SIG-M5 (cell line): ENCODE data around the gene UQCC2.

Experiments used
- DNase-seq: peaks from one replicate; lab custom pipeline; 2025; lab: John Stamatoyannopoulos, UW

Gene UQCC2

GRCh38 chr6:33654831-33655554 lies 56.5 kb downstream of the UQCC2 start:
- no peak for DNase-seq

- DNase-seq, result no peak
Measured at GRCh38 chr6:33652002-33652401, 59.5 kb downstream of the UQCC2 start.

DNA sequence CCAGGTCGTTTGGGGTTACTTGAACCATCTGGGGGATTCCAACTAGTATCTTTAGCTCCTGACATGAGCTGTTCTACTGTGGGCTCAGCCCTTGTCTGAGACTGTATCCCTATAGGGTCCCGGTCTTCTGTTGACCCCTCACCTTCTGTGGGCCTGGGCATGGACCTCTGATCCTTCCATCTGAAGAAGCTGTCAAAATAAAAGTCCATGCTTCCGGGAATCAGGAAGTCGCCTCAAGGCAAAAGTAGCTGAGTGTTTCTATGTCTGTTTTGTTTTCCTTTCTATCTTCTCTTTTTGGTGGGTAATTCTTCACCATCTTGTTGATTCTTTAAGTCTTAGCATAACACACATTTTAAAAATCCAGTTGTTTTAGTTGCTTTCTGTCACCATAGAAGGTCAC lies 60.1 kb downstream of the UQCC2 start:
- DNase-seq, result no peak
